Small intestine (tissue), 7 donors: ENCODE measurements around the gene CREB5. TPM values are rescaled to one million over a fixed set of nuclear protein-coding genes. Genes with fewer than 3 reads are reported as not detected.
"Not testable (repeated sequence)": the region's sequence is repeated elsewhere in the genome, so short reads cannot be mapped to it uniquely, and the experiment has no call there.

Source experiments
- DNase-seq, 2 donors: peaks; one replicate each; pipeline versions ENCODE4 v3.0.0 to v3.0.0-alpha.2; 2013
- FAIRE-seq: peaks from 2 replicates; lab custom pipeline; 2012; peaks lifted over from hg19 to GRCh38; lab: Jason Lieb, UNC
- H3K27ac ChIP-seq, 3 donors: one replicate each; pipeline ENCODE4 v1.5.1; 2013; ENCODE audit warnings: low read length in 2 of 3, mild to moderate bottlenecking in 2 of 3, control low read depth in 1 of 3, inconsistent platforms in 1 of 3, low read depth in 1 of 3, moderate library complexity in 1 of 3
- H3K27me3 ChIP-seq, 3 donors: one replicate each; pipeline ENCODE4 v1.6.1; 2013; ENCODE audit warnings: low read length in 3 of 3, inconsistent platforms in 1 of 3; ENCODE audit not compliant: control insufficient read depth in 3 of 3, insufficient read depth in 3 of 3
- H3K36me3 ChIP-seq, 3 donors: one replicate each; pipeline ENCODE4 v1.6.1; 2013; ENCODE audit warnings: low read length in 3 of 3, inconsistent platforms in 1 of 3, low read depth in 1 of 3, mild to moderate bottlenecking in 1 of 3, moderate library complexity in 1 of 3; ENCODE audit not compliant: control insufficient read depth in 3 of 3, insufficient read depth in 2 of 3
- H3K4me1 ChIP-seq, 3 donors: one replicate each; pipeline ENCODE4 v1.6.1; 2013; ENCODE audit warnings: low read length in 2 of 3, inconsistent platforms in 1 of 3, low read depth in 1 of 3, mild to moderate bottlenecking in 1 of 3, moderate library complexity in 1 of 3; ENCODE audit not compliant: control insufficient read depth in 3 of 3, insufficient read depth in 2 of 3
- H3K4me3 ChIP-seq, 3 donors: one replicate each; pipeline ENCODE4 v1.5.1; 2013; ENCODE audit warnings: low read length in 3 of 3, control low read depth in 1 of 3, inconsistent platforms in 1 of 3, low read depth in 1 of 3, mild to moderate bottlenecking in 1 of 3, moderate library complexity in 1 of 3
- H3K9me3 ChIP-seq, 2 donors: one replicate each; pipeline ENCODE4 v1.6.1; 2013; ENCODE audit warnings: low read depth in 1 of 2, low read length in 1 of 2; ENCODE audit not compliant: control insufficient read depth in 2 of 2, insufficient read depth in 1 of 2
- WGBS, 3 donors: extraction: QIAGEN DNeasy Blood & Tissue Kit; methylation state at CpG; one replicate each; pipeline ENCODE4 v1.1.7; 2013; 5-methylcytosine and 5-hydroxymethylcytosine counted together
- polyA plus RNA-seq, 4 donors: library from polyadenylated mRNA; stranded (reverse) in 3 of 4; unstranded in 1 of 4; fragments of 200-250 nt in 3 of 4; fragments of 120-200 nt in 1 of 4; gene quantifications; one replicate each; pipeline versions ENCODE4 v1.2.1 to v1.2.3, GENCODE V29; 2013
- donor health status: healthy with polysubstance abuse.
- donor health status: control.
- donor health status: control.
- donor health status: Bipolar disorder and iron deficiency.
- donor health status: healthy.

CREB5 gene
- polyA plus RNA-seq, 4 donors, result 0.27 to 3.0 (median 1.8) TPM; not detected in 1

GRCh38 chr7:28823582-28823981, 411.3 kb downstream of the CREB5 start:
- 72 to 83% (median 75%) methylated on average over 3 of the region's 3 CpGs for WGBS, 3 donors
- no peaks in the 10 kb centered on the region for H3K4me1 ChIP-seq
- H3K4me3 ChIP-seq, result no peak overlapping the region
- no peak for FAIRE-seq
- no peak overlapping the region for H3K27ac ChIP-seq
- no peaks in the 10 kb centered on the region for H3K36me3 ChIP-seq
- no peak for DNase-seq
- peaks cover 0 to 4% (median 0%) of the 10 kb centered on the region in 3 donors for H3K27me3 ChIP-seq
- H3K9me3 ChIP-seq, result no peaks in the 10 kb centered on the region

DNA sequence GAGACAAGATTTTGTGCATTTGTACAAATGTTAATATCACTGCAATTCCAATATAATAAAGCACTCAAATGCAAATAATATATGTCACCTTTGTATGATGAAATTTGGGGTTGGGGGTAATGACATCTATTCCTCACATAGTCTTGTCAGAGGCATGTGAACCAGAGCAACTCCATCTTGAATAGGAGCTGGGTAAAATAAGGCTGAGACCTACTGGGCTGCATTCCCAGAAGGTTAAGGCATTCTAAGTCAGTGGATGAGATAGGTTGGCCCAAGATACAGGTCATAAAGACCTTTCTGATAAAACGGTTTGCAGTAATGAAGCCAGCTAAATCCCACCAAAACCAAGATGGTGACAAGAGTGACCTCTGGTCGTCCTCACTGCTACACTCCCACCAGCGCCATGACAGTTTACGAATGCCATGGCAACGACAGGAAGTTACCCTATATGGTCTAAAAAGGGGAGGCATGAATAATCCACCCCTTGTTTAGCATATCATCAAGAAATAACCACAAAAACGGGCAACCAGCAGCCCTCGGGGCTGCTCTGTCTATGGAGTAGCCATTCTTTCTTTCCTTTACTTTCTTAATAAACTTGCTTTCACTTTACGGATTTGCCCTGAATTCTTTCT, 413.6 kb downstream of the CREB5 start:
- not testable (repeated sequence) for H3K27me3 ChIP-seq, H3K27ac ChIP-seq, H3K4me3 ChIP-seq, H3K9me3 ChIP-seq, H3K4me1 ChIP-seq, H3K36me3 ChIP-seq, DNase-seq, FAIRE-seq
- WGBS, 3 donors, result 81 to 87% (median 83%) methylated on average over 8 of the region's 8 CpGs

GRCh38 chr7:28830846-28831245, 418.5 kb downstream of the CREB5 start:
- Histone ChIP-seq H3K4me1 (no peaks in the 10 kb centered on the region), H3K9me3 (no peaks in the 10 kb centered on the region), H3K36me3 (no peaks in the 10 kb centered on the region), H3K4me3 (no peak overlapping the region), H3K27ac (no peak overlapping the region), H3K27me3 (peaks cover 0 to 4% (median 0%) of the 10 kb centered on the region in 3 donors)
- WGBS, 3 donors, result 46 to 87% (median 84%) methylated on average over 1 of the region's 1 CpG
- DNase-seq, result no peak
- FAIRE-seq, result no peak

- Histone ChIP-seq H3K4me3 (no peak overlapping the region), H3K27me3 (peaks cover 0 to 4% (median 0%) of the 10 kb centered on the region in 3 donors), H3K27ac (no peak overlapping the region), H3K9me3 (no peaks in the 10 kb centered on the region), H3K36me3 (no peaks in the 10 kb centered on the region), H3K4me1 (no peaks in the 10 kb centered on the region)
- FAIRE-seq, result no peak
- DNase-seq, result no peak
- WGBS, 3 donors, result 81 to 93% (median 90%) methylated on average over 3 of the region's 3 CpGs
Measured at GRCh38 chr7:28832669-28833068, 420.4 kb downstream of the CREB5 start.

GRCh38 chr7:28835800-28836199, 423.5 kb downstream of the CREB5 start:
- FAIRE-seq (no peak), DNase-seq (no peak)
- Histone ChIP-seq H3K36me3 (no peaks in the 10 kb centered on the region), H3K4me3 (no peak overlapping the region), H3K9me3 (no peaks in the 10 kb centered on the region), H3K4me1 (no peaks in the 10 kb centered on the region), H3K27ac (no peak overlapping the region), H3K27me3 (peaks cover 0 to 2% (median 0%) of the 10 kb centered on the region in 3 donors)

- WGBS, 3 donors, result 70 to 78% (median 78%) methylated on average over 3 of the region's 3 CpGs
- Histone ChIP-seq H3K27ac (no peak overlapping the region), H3K4me1 (no peaks in the 10 kb centered on the region), H3K27me3 (peaks cover 0 to 2% (median 0%) of the 10 kb centered on the region in 3 donors), H3K36me3 (no peaks in the 10 kb centered on the region), H3K4me3 (no peak overlapping the region), H3K9me3 (no peaks in the 10 kb centered on the region)
- no peak for FAIRE-seq
- DNase-seq, result no peak
Measured at GRCh38 chr7:28836716-28837115, 424.4 kb downstream of the CREB5 start.

GRCh38 chr7:28837216-28837615, 424.9 kb downstream of the CREB5 start:
- Histone ChIP-seq H3K36me3 (no peaks in the 10 kb centered on the region), H3K4me3 (no peak overlapping the region), H3K27me3 (peaks cover 0 to 2% (median 0%) of the 10 kb centered on the region in 3 donors), H3K27ac (no peak overlapping the region), H3K9me3 (no peaks in the 10 kb centered on the region), H3K4me1 (no peaks in the 10 kb centered on the region)
- DNase-seq, result no peak
- no peak for FAIRE-seq
- WGBS, 3 donors, result 92 to 100% (median 99%) methylated on average over 1 of the region's 1 CpG

GRCh38 chr7:28840592-28840995, 428.3 kb downstream of the CREB5 start:
- Histone ChIP-seq H3K4me3 (no peak overlapping the region), H3K9me3 (no peaks in the 10 kb centered on the region), H3K27ac (no peak overlapping the region), H3K27me3 (no peaks in the 10 kb centered on the region), H3K4me1 (no peaks in the 10 kb centered on the region), H3K36me3 (no peaks in the 10 kb centered on the region)
- FAIRE-seq (no peak), DNase-seq (peak in 1 of 2 donors; percentile 4)
- 53 to 62% (median 57%) methylated on average over 3 of the region's 3 CpGs for WGBS, 3 donors

DNA sequence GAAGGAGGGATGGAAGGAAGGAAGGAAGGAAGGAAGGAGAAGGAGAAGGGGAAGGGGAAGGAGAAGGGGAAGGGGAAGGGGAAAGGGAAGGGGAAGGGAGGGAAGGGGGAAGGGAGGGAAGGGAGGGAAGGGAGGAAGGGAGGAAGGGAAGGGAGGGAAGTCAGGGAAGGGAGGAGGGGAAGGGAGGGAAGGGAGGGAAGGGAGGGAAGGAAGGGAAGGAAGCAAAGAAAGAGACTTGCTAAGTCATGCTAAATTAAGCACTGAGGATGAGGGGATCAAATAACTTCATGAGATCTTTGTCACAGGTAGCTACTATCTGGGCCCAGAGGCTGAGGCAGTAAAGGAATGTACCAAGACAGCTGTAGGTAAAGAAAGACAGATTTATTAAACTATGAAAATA, 429.4 kb downstream of the CREB5 start:
- Histone ChIP-seq H3K4me3 (no peak overlapping the region), H3K9me3 (no peaks in the 10 kb centered on the region), H3K27me3 (no peaks in the 10 kb centered on the region), H3K27ac (no peak overlapping the region), H3K4me1 (no peaks in the 10 kb centered on the region), H3K36me3 (no peaks in the 10 kb centered on the region)
- DNase-seq, result no peak
- FAIRE-seq, result no peak
